K562 (cell line): ENCODE data around the gene SCPEP1. TPM values are rescaled to one million over a fixed set of nuclear protein-coding genes. Genes with fewer than 3 reads are reported as not detected.

Source experiments
- CXXC5 ChIP-seq: fragments of 250-450 bp; sonication (Bioruptor Pico); IDR thresholded peaks from 2 replicates; pipeline ENCODE4 v1.8.0; 2022; ENCODE audit warnings: inconsistent platforms, mild to moderate bottlenecking, moderate library complexity
- DDX20 ChIP-seq: fragments of 450-650 bp; IDR thresholded peaks from 2 replicates; pipeline ENCODE4 v1.6.1; 2016; ENCODE audit warnings: missing genetic modification characterization, low read depth, mild to moderate bottlenecking, missing compliant biosample characterization, moderate library complexity
- ETS2 ChIP-seq: IDR thresholded peaks from 2 replicates; pipeline ENCODE4 v1.6.1; 2016; ENCODE audit warnings: borderline replicate concordance, missing genetic modification characterization, mild to moderate bottlenecking, moderate library complexity, missing compliant biosample characterization; ENCODE audit not compliant: poor library complexity, severe bottlenecking
- FOXM1 ChIP-seq, 2 experiments: fragments of 450-650 bp in 1 of 2; sonication (generic) in 1 of 2; formaldehyde crosslinking in 1 of 2; IDR thresholded peaks; 2 replicates each; pipeline versions ENCODE4 v1.6.1 to v1.9.0; 2017 to 2022; ENCODE audit warnings: low read depth in 2 of 2, mild to moderate bottlenecking in 2 of 2, missing genetic modification reagents in 1 of 2, moderate library complexity in 1 of 2
- GABPA ChIP-seq: fragments of 200-800 bp; sonication (Bioruptor generic); conservative IDR thresholded peaks from 2 replicates; pipeline ENCODE4 v1.6.1; 2016; ENCODE audit warnings: low read depth, missing genetic modification characterization, missing compliant biosample characterization
- HCFC1 ChIP-seq: IDR thresholded peaks from 2 replicates; pipeline ENCODE4 v1.6.1; 2012; ENCODE audit warnings: low read depth, low read length, improper control_type of control experiment
- KDM2B ChIP-seq: fragments of 250-450 bp; sonication (Bioruptor Pico); IDR thresholded peaks from 2 replicates; pipeline ENCODE4 v1.8.0; 2021; ENCODE audit warnings: mild to moderate bottlenecking, moderate library complexity
- PCBP2 ChIP-seq: fragments of 200-400 bp; formaldehyde crosslinking; IDR thresholded peaks from 2 replicates; pipeline ENCODE4 v1.6.1; 2018; ENCODE audit warnings: low read length, low read depth, mild to moderate bottlenecking, moderate library complexity; ENCODE audit not compliant: poor library complexity, severe bottlenecking
- POLR3G ChIP-seq: IDR thresholded peaks from 2 replicates; pipeline ENCODE4 v1.6.1; 2011; ENCODE audit not compliant: insufficient read length, insufficient replicate concordance; ENCODE audit errors: extremely low read depth
- SRSF9 ChIP-seq: fragments of 200-400 bp; formaldehyde crosslinking; IDR thresholded peaks from 2 replicates; pipeline ENCODE4 v1.6.1; 2017; ENCODE audit warnings: low read depth, low read length, borderline replicate concordance
- TOE1 ChIP-seq, 2 experiments: fragments of 450-650 bp in 1 of 2; sonication (generic) in 1 of 2; formaldehyde crosslinking in 1 of 2; IDR thresholded peaks; 2 replicates each; pipeline versions ENCODE4 v1.7.1 to v1.8.0; 2016 to 2022; ENCODE audit warnings: borderline replicate concordance in 2 of 2, mild to moderate bottlenecking in 2 of 2, antibody characterized with exemption in 1 of 2, inconsistent platforms in 1 of 2, low read depth in 1 of 2, missing genetic modification reagents in 1 of 2, moderate library complexity in 1 of 2
- XRCC4 ChIP-seq: IDR thresholded peaks from one replicate; pipeline ENCODE4 v1.6.1; 2011; ENCODE audit not compliant: insufficient read depth, insufficient read length; ENCODE audit errors: extremely low read depth
- ZNF121 ChIP-seq: sonication (generic); formaldehyde crosslinking; conservative IDR thresholded peaks from 2 replicates; pipeline ENCODE4 v1.8.0; 2022; ENCODE audit warnings: missing genetic modification reagents
- ZNF217 ChIP-seq: sonication (generic); formaldehyde crosslinking; IDR thresholded peaks from 2 replicates; pipeline ENCODE4 v1.8.0; 2022; ENCODE audit warnings: mild to moderate bottlenecking, missing genetic modification reagents
- ZNF445 ChIP-seq: fragments of 250-450 bp; sonication (Bioruptor Pico); IDR thresholded peaks from 2 replicates; pipeline ENCODE4 v1.4.0; 2020; ENCODE audit warnings: low read depth, mild to moderate bottlenecking, moderate library complexity
- polyA plus RNA-seq, 8 experiments: library from polyadenylated mRNA; depleted of rRNA in 4 of 8; stranded (reverse) in 5 of 8; unstranded in 3 of 8; fragments of >200 nt; fragmentation: Nextera tagmentation in 2 of 8; fragmentation: Illumina TruSeq in 1 of 8; extraction: Ambion mirVana in 2 of 8; extraction: Trizol in 1 of 8; gene quantifications; 2 replicates each; pipeline versions ENCODE4 v1.2.1 to v1.2.3, GENCODE V29; 2011 to 2014; ENCODE audit warnings: inconsistent platforms in 1 of 8, missing spikeins in 1 of 8
- total RNA-seq, 7 experiments: library from RNA; depleted of rRNA in 6 of 7; stranded (reverse); fragments of >200 nt in 6 of 7; fragmentation: Illumina TruSeq in 2 of 7; extraction: Trizol in 2 of 7; gene quantifications; 2 replicates each; pipeline versions ENCODE4 v1.2.1 to v1.2.3, GENCODE V29; 2011 to 2021; ENCODE audit warnings: low replicate concordance in 1 of 7
- TF ChIP-seq, protein P1 (sequence below): fragments of 450-650 bp; IDR thresholded peaks from 2 replicates; pipeline ENCODE4 v1.6.1; 2016; ENCODE audit warnings: low read depth
- TF ChIP-seq, protein P2 (sequence below): sonication (generic); formaldehyde crosslinking; IDR thresholded peaks from 2 replicates; pipeline ENCODE4 v1.8.0; 2023; ENCODE audit warnings: mild to moderate bottlenecking, missing genetic modification reagents

Gene SCPEP1
- total and polyA plus RNA-seq, 9 of the 15 experiments (the other 6 are each of a cell fraction or from before 2014, with no cell fraction given) = 5.1 to 14.8 (median 7.2) TPM

DNA sequence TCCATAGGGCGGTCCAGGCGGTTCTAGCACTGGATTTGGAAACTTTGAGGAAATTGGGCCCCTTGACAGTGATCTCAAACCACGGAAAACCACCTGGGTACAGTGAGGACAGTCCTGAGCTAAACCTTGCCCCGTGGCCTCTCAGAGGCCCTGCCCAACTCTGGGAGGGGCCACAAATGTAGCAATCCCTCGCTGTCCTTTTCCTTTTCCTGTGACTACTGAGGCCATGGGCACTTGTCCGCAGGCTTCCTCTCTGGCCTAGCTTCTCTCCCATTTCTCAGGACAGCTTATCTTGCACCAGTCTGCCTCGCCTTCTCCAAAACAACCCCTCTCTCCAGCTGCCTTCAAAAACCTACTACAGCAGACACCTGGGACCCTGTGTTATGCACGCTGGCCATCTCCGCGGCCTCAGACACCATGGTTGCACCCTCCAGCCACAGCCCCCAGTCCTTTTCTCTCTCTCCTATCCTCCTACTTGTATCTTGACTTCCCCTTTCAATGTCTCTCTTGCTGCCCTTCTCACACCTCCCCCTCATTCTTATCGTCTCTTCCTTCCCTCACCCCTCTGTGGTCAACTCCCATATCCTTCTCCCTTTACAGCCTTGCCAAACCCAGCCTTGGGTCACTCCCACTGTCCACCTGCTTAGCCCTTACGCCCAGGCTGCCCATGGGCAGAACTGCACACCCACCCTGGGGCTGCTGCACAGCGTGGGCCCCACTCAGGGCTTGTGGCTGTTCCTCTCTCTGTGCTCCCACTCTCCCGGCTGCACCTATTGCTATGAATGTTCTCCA, 7.6 kb downstream of the SCPEP1 start (continued):
- TF ChIP-seq CXXC5 (CRISPR knock-in tag) = 0 out of 2 replicates have a peak, but pooled peaks have one; percentile 38
- TF ChIP-seq SRSF9 = no peak
- TF ChIP-seq, protein P1, sequence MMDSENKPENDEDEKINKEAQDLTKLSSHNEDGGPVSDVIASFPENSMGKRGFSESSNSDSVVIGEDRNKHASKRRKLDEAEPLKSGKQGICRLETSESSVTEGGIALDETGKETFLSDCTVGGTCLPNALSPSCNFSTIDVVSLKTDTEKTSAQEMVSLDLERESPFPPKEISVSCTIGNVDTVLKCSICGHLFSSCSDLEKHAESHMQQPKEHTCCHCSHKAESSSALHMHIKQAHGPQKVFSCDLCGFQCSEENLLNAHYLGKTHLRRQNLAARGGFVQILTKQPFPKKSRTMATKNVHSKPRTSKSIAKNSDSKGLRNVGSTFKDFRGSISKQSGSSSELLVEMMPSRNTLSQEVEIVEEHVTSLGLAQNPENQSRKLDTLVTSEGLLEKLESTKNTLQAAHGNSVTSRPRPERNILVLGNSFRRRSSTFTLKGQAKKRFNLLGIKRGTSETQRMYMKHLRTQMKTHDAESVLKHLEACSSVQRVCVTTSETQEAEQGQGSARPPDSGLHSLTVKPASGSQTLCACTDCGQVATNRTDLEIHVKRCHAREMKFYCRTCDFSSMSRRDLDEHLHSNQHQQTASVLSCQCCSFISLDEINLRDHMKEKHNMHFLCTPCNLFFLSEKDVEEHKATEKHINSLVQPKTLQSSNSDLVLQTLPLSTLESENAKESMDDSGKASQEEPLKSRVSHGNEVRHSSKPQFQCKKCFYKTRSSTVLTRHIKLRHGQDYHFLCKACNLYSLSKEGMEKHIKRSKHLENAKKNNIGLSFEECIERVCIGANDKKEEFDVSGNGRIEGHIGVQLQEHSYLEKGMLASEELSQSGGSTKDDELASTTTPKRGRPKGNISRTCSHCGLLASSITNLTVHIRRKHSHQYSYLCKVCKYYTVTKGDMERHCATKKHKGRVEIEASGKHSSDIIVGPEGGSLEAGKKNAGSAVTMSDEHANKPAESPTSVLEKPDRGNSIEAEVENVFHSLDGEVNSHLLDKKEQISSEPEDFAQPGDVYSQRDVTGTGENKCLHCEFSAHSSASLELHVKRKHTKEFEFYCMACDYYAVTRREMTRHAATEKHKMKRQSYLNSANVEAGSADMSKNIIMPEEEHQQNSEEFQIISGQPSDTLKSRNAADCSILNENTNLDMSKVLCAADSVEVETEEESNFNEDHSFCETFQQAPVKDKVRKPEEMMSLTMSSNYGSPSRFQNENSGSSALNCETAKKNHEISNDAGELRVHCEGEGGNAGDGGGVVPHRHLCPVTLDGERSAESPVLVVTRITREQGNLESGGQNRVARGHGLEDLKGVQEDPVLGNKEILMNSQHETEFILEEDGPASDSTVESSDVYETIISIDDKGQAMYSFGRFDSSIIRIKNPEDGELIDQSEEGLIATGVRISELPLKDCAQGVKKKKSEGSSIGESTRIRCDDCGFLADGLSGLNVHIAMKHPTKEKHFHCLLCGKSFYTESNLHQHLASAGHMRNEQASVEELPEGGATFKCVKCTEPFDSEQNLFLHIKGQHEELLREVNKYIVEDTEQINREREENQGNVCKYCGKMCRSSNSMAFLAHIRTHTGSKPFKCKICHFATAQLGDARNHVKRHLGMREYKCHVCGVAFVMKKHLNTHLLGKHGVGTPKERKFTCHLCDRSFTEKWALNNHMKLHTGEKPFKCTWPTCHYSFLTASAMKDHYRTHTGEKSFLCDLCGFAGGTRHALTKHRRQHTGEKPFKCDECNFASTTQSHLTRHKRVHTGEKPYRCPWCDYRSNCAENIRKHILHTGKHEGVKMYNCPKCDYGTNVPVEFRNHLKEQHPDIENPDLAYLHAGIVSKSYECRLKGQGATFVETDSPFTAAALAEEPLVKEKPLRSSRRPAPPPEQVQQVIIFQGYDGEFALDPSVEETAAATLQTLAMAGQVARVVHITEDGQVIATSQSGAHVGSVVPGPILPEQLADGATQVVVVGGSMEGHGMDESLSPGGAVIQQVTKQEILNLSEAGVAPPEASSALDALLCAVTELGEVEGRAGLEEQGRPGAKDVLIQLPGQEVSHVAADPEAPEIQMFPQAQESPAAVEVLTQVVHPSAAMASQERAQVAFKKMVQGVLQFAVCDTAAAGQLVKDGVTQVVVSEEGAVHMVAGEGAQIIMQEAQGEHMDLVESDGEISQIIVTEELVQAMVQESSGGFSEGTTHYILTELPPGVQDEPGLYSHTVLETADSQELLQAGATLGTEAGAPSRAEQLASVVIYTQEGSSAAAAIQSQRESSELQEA = no peak
- TF ChIP-seq ETS2 (tag) = no peak
- peak; percentile 45 for TF ChIP-seq GABPA (tag)
- TF ChIP-seq XRCC4 = no peak
- TF ChIP-seq, protein P2, sequence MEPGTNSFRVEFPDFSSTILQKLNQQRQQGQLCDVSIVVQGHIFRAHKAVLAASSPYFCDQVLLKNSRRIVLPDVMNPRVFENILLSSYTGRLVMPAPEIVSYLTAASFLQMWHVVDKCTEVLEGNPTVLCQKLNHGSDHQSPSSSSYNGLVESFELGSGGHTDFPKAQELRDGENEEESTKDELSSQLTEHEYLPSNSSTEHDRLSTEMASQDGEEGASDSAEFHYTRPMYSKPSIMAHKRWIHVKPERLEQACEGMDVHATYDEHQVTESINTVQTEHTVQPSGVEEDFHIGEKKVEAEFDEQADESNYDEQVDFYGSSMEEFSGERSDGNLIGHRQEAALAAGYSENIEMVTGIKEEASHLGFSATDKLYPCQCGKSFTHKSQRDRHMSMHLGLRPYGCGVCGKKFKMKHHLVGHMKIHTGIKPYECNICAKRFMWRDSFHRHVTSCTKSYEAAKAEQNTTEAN (CRISPR knock-in tag) = no peak
- TF ChIP-seq KDM2B = no peak
- no peak for TF ChIP-seq DDX20
- peak; percentile 69 for TF ChIP-seq TOE1 (IDR thresholded peaks at IDR 0.05; ENCODE audit: borderline replicate concordance)
- no peak for TF ChIP-seq TOE1 (CRISPR knock-in tag; IDR thresholded peaks at IDR 0.05; ENCODE audit: borderline replicate concordance, low read depth)
- TF ChIP-seq FOXM1 (IDR thresholded peaks at IDR 0.05; ENCODE audit: low read depth) = peak; percentile 65; the same call in 1 of the 2 replicates
- TF ChIP-seq FOXM1 (CRISPR knock-in tag; IDR thresholded peaks at IDR 0.05; ENCODE audit: low read depth) = no peak
- no peak for TF ChIP-seq HCFC1
- TF ChIP-seq ZNF217 (CRISPR knock-in tag) = no peak
- TF ChIP-seq ZNF121 (CRISPR knock-in tag) = no peak
- TF ChIP-seq POLR3G = no peak
- no peak for TF ChIP-seq PCBP2
- TF ChIP-seq ZNF445 (CRISPR knock-in tag) = no peak
